T47D (cell line): ENCODE data around the gene MYO3B.

Experiments used
- DNase-seq, 2 experiments: peaks; one replicate each; pipeline versions ENCODE4 v3.0.0 to v3.0.0-alpha.2; 2011 to 2012; ENCODE audit warnings: low read depth in 1 of 2, low spot score in 1 of 2
- JUND ChIP-seq: IDR thresholded peaks from 2 replicates; pipeline ENCODE4 v1.6.1; 2012; ENCODE audit warnings: low read depth
- in situ Hi-C: cut with HindIII; loops from 2 replicates; pipeline ENCODE4 v1.10.0; 2016; ENCODE audit warnings: low sequenced_read_pairs, low pct_unique_long_range_greater_than_20kb

MYO3B gene

GRCh38 chr2:170301626-170302025, 123.7 kb downstream of the MYO3B start:
- in situ Hi-C loops: no loop called here
- no peak for DNase-seq
- TF ChIP-seq JUND: no peak

GRCh38 chr2:170305711-170306110, 127.8 kb downstream of the MYO3B start:
- in situ Hi-C loops: no loop called here
- no peak for TF ChIP-seq JUND
- DNase-seq: no peak

- TF ChIP-seq JUND: no peak
- in situ Hi-C loops: no loop called here
- no peak for DNase-seq
Measured at GRCh38 chr2:170306293-170306873, 128.4 kb downstream of the MYO3B start.

- no peak for TF ChIP-seq JUND
- in situ Hi-C loops: no loop called here
Measured at GRCh38 chr2:170307052-170307451, 129.1 kb downstream of the MYO3B start.

GRCh38 chr2:170307555-170308351, 129.8 kb downstream of the MYO3B start:
- in situ Hi-C loops: no loop called here
- no peak for TF ChIP-seq JUND
- no peak for DNase-seq

More at GRCh38 chr2:170307052-170307451, 129.1 kb downstream of the MYO3B start:
- DNase-seq: no peak

- no peak for DNase-seq
- TF ChIP-seq JUND: no peak
- in situ Hi-C loops: no loop called here
Measured at GRCh38 chr2:170310876-170311502, 133.0 kb downstream of the MYO3B start.

GRCh38 chr2:170313347-170313991, 135.5 kb downstream of the MYO3B start:
- in situ Hi-C loops: no loop called here
- DNase-seq: no peak
- no peak for TF ChIP-seq JUND

GRCh38 chr2:170313992-170314348, 136.0 kb downstream of the MYO3B start:
- in situ Hi-C loops: no loop called here
- DNase-seq: no peak
- no peak for TF ChIP-seq JUND

- TF ChIP-seq JUND: no peak
- DNase-seq: no peak
- in situ Hi-C loops: no loop called here
Measured at GRCh38 chr2:170314744-170315447, 136.9 kb downstream of the MYO3B start.

GRCh38 chr2:170320948-170321347, 143.0 kb downstream of the MYO3B start:
- no peak for DNase-seq
- TF ChIP-seq JUND: no peak
- in situ Hi-C loops: no loop called here

GRCh38 chr2:170321526-170321925, 143.6 kb downstream of the MYO3B start:
- in situ Hi-C loops: no loop called here
- no peak for TF ChIP-seq JUND
- no peak for DNase-seq

- TF ChIP-seq JUND: no peak
- DNase-seq: no peak
- in situ Hi-C loops: no loop called here
Measured at GRCh38 chr2:170322140-170322766, 144.3 kb downstream of the MYO3B start.
